22Rv1 (cell line): Measurements from ENCODE around the gene ASB7.

ENCODE experiments used
- ZFX ChIP-seq: fragments of 450-650 bp; IDR thresholded peaks from 2 replicates; pipeline ENCODE4 v1.6.1; 2017; ENCODE audit warnings: antibody characterized with exemption, borderline replicate concordance
- TF ChIP-seq, protein P1 (sequence below): fragments of 450-650 bp; IDR thresholded peaks from 2 replicates; pipeline ENCODE4 v1.5.1; 2017; ENCODE audit warnings: mild to moderate bottlenecking

GRCh38 chr15:100573526-100573925, 28.9 kb upstream of the ASB7 start:
- TF ChIP-seq, protein P1, sequence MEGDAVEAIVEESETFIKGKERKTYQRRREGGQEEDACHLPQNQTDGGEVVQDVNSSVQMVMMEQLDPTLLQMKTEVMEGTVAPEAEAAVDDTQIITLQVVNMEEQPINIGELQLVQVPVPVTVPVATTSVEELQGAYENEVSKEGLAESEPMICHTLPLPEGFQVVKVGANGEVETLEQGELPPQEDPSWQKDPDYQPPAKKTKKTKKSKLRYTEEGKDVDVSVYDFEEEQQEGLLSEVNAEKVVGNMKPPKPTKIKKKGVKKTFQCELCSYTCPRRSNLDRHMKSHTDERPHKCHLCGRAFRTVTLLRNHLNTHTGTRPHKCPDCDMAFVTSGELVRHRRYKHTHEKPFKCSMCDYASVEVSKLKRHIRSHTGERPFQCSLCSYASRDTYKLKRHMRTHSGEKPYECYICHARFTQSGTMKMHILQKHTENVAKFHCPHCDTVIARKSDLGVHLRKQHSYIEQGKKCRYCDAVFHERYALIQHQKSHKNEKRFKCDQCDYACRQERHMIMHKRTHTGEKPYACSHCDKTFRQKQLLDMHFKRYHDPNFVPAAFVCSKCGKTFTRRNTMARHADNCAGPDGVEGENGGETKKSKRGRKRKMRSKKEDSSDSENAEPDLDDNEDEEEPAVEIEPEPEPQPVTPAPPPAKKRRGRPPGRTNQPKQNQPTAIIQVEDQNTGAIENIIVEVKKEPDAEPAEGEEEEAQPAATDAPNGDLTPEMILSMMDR, result no peak
- TF ChIP-seq ZFX, result no peak
